WTC11 (cell line): ENCODE data around the gene TSSK2. TPM values are rescaled to one million over a fixed set of nuclear protein-coding genes. Genes with fewer than 3 reads are reported as not detected.

Source experiments
- ATAC-seq: fragments of 200-7000 bp; cut with Tn5 transposase; 2 replicates; pipeline ENCODE4 v1.10.0; 2021; ENCODE audit warnings: mild to moderate bottlenecking, moderate library complexity
- CTCF ChIA-PET: fragments of 300-600 bp; sonication (Branson Sonifier 250); formaldehyde crosslinking; loops from one replicate; lab custom pipeline; 2021; ENCODE audit warnings: antibody characterized with exemption; lab: Charles Lee
- POLR2A ChIA-PET: fragments of 350-600 bp; sonication (Branson Sonifier 250); formaldehyde crosslinking; loops from one replicate; lab custom pipeline; 2021; ENCODE audit warnings: antibody characterized with exemption; lab: Charles Lee
- DNase-seq: peaks from one replicate; pipeline ENCODE4 v3.0.0; 2021; ENCODE audit warnings: low spot score
- H3K27ac Mint-ChIP-seq: 2 replicates; pipeline ENCODE4 v1.8.0; 2021; ENCODE audit warnings: mixed read lengths
- H3K27me3 Mint-ChIP-seq: 2 replicates; pipeline ENCODE4 v1.8.0; 2021; ENCODE audit warnings: low read depth, mild to moderate bottlenecking, moderate library complexity, mixed read lengths
- H3K36me3 Mint-ChIP-seq: 2 replicates; pipeline ENCODE4 v1.8.0; 2021; ENCODE audit warnings: mixed read lengths
- H3K4me1 Mint-ChIP-seq: 2 replicates; pipeline ENCODE4 v1.8.0; 2022; ENCODE audit warnings: mixed read lengths
- H3K4me3 Mint-ChIP-seq: 2 replicates; pipeline ENCODE4 v1.8.0; 2021; ENCODE audit warnings: mild to moderate bottlenecking, moderate library complexity, mixed read lengths
- H3K9me3 Mint-ChIP-seq: 2 replicates; pipeline ENCODE4 v1.8.0; 2021; ENCODE audit warnings: mixed read lengths
- ATF2 ChIP-seq: sonication (generic); formaldehyde crosslinking; IDR thresholded peaks from 2 replicates; pipeline ENCODE4 v1.8.1; 2022; ENCODE audit warnings: low read depth, missing genetic modification reagents, borderline replicate concordance
- ATF6 ChIP-seq: sonication (generic); formaldehyde crosslinking; IDR thresholded peaks from 2 replicates; pipeline ENCODE4 v1.8.1; 2023; ENCODE audit warnings: mild to moderate bottlenecking, missing genetic modification reagents
- CREB1 ChIP-seq: sonication (generic); formaldehyde crosslinking; IDR thresholded peaks from 2 replicates; pipeline ENCODE4 v1.8.0; 2023; ENCODE audit warnings: mild to moderate bottlenecking, missing genetic modification reagents
- ESRRA ChIP-seq: sonication (generic); formaldehyde crosslinking; IDR thresholded peaks from 2 replicates; pipeline ENCODE4 v1.8.1; 2022; ENCODE audit warnings: mild to moderate bottlenecking, missing genetic modification reagents, borderline replicate concordance
- FOXJ3 ChIP-seq: sonication (generic); formaldehyde crosslinking; IDR thresholded peaks from 2 replicates; pipeline ENCODE4 v1.9.0; 2021; ENCODE audit warnings: missing genetic modification reagents, mild to moderate bottlenecking, borderline replicate concordance
- FOXP1 ChIP-seq: sonication (generic); formaldehyde crosslinking; IDR thresholded peaks from 2 replicates; pipeline ENCODE4 v1.8.0; 2022; ENCODE audit warnings: missing genetic modification reagents, mild to moderate bottlenecking, moderate library complexity, borderline replicate concordance
- FOXP4 ChIP-seq: sonication (generic); formaldehyde crosslinking; IDR thresholded peaks from 2 replicates; pipeline ENCODE4 v1.8.0; 2022; ENCODE audit warnings: mild to moderate bottlenecking, missing genetic modification reagents
- MLX ChIP-seq: sonication (generic); formaldehyde crosslinking; IDR thresholded peaks from 2 replicates; pipeline ENCODE4 v1.8.1; 2023; ENCODE audit warnings: mild to moderate bottlenecking, missing genetic modification reagents, moderate library complexity
- NR2C2 ChIP-seq: sonication (generic); formaldehyde crosslinking; IDR thresholded peaks from 2 replicates; pipeline ENCODE4 v1.8.0; 2022; ENCODE audit warnings: mild to moderate bottlenecking, missing genetic modification reagents
- PREB ChIP-seq: sonication (generic); formaldehyde crosslinking; IDR thresholded peaks from 2 replicates; pipeline ENCODE4 v1.8.1; 2022; ENCODE audit warnings: mild to moderate bottlenecking, missing genetic modification reagents, moderate library complexity, borderline replicate concordance
- RELA ChIP-seq: sonication (generic); formaldehyde crosslinking; IDR thresholded peaks from 2 replicates; pipeline ENCODE4 v1.8.1; 2022; ENCODE audit warnings: missing genetic modification reagents, mild to moderate bottlenecking, borderline replicate concordance
- RORB ChIP-seq: fragments of 250-450 bp; sonication (Bioruptor Pico); IDR thresholded peaks from 2 replicates; pipeline ENCODE4 v1.9.0; 2021; ENCODE audit warnings: mild to moderate bottlenecking
- STAT6 ChIP-seq: sonication (generic); formaldehyde crosslinking; conservative IDR thresholded peaks from 2 replicates; pipeline ENCODE4 v1.8.1; 2023; ENCODE audit warnings: mild to moderate bottlenecking, low read depth, missing genetic modification reagents, moderate library complexity
- TEAD1 ChIP-seq: sonication (generic); formaldehyde crosslinking; IDR thresholded peaks from 2 replicates; pipeline ENCODE4 v1.8.0; 2022; ENCODE audit warnings: mild to moderate bottlenecking, missing genetic modification reagents
- ZNF281 ChIP-seq: sonication (generic); formaldehyde crosslinking; IDR thresholded peaks from 2 replicates; pipeline ENCODE4 v1.8.0; 2023; ENCODE audit warnings: mild to moderate bottlenecking, missing genetic modification reagents
- ZNF396 ChIP-seq: fragments of 250-450 bp; sonication (Bioruptor Pico); IDR thresholded peaks from 2 replicates; pipeline ENCODE4 v1.8.0; 2021; ENCODE audit warnings: mild to moderate bottlenecking, moderate library complexity, borderline replicate concordance
- total RNA-seq: library from RNA; stranded (reverse); gene quantifications from 3 replicates; pipeline ENCODE4 v1.2.3, GENCODE V29; 2021

The TSSK2 gene
- total RNA-seq, 1 experiment from 2014 or later, result not detected

GRCh38 chr22:19105456-19105855 lies 25.7 kb upstream of the TSSK2 start:
- DNase-seq (no peak), ATAC-seq (no peak)
- Mint-ChIP-seq H3K27me3 (no peaks in the 10 kb centered on the region), H3K9me3 (no peaks in the 10 kb centered on the region), H3K27ac (no peak overlapping the region), H3K4me1 (peaks cover 15% of the 10 kb centered on the region), H3K4me3 (no peak overlapping the region), H3K36me3 (no peaks in the 10 kb centered on the region)
- no peak for TF ChIP-seq ZNF396 (CRISPR knock-in tag)
- TF ChIP-seq ESRRA (CRISPR knock-in tag), result no peak
- no peak for TF ChIP-seq CREB1 (CRISPR knock-in tag)
- TF ChIP-seq ZNF281 (CRISPR knock-in tag), result no peak
- no peak for TF ChIP-seq TEAD1
- TF ChIP-seq FOXP1, result no peak
- TF ChIP-seq FOXJ3 (CRISPR knock-in tag), result no peak
- TF ChIP-seq PREB (CRISPR knock-in tag), result no peak
- TF ChIP-seq MLX (CRISPR knock-in tag), result no peak
- TF ChIP-seq NR2C2 (CRISPR knock-in tag), result no peak
- no peak for TF ChIP-seq RORB
- TF ChIP-seq ATF6, result no peak
- no peak for TF ChIP-seq STAT6 (CRISPR knock-in tag)
- ChIA-PET CTCF (interaction anchor here (1.0 kb wide), 1 partner anchor 13 kb away, joined by 3 read pairs; no protein-coding TSS in a partner anchor), POLR2A (interaction anchor here (0.6 kb wide), 1 partner anchor 18 kb away, joined by 6 read pairs; no protein-coding TSS in a partner anchor)

- Mint-ChIP-seq H3K27me3 (no peaks in the 10 kb centered on the region), H3K27ac (no peak overlapping the region; the same call in 1 of the 2 replicates), H3K4me3 (no peak overlapping the region), H3K9me3 (no peaks in the 10 kb centered on the region), H3K4me1 (peaks cover 20% of the 10 kb centered on the region), H3K36me3 (no peaks in the 10 kb centered on the region)
- peak; percentile 63 for ATAC-seq
- peak; percentile 45 for DNase-seq
- POLR2A ChIA-PET, result no interaction called here
- CTCF ChIA-PET, result interaction anchor here (0.5 to 1.0 kb wide), 4 partner anchors 13 to 177 kb away, joined by 3 read pairs; no protein-coding TSS in a partner anchor
- no peak for TF ChIP-seq ATF2 (CRISPR knock-in tag)
- no peak for TF ChIP-seq ZNF281 (CRISPR knock-in tag)
- TF ChIP-seq ESRRA (CRISPR knock-in tag), result no peak
- no peak for TF ChIP-seq RELA (CRISPR knock-in tag)
- no peak for TF ChIP-seq FOXP4 (CRISPR knock-in tag)
These were observed 25.0 kb upstream of the TSSK2 start for GRCh38 chr22:19105867-19106802.
